ENCODE results near the gene SMG9. TPM values are rescaled to one million over a fixed set of nuclear protein-coding genes. Genes with fewer than 3 reads are reported as not detected.
A peak's percentile ranks its signal among the peaks of the same experiment; 100 is the strongest.

The SMG9 gene
- polyA plus RNA-seq, 1 of the 3 experiments (the other 2 are of a cell fraction) = 24.3 TPM

DNA sequence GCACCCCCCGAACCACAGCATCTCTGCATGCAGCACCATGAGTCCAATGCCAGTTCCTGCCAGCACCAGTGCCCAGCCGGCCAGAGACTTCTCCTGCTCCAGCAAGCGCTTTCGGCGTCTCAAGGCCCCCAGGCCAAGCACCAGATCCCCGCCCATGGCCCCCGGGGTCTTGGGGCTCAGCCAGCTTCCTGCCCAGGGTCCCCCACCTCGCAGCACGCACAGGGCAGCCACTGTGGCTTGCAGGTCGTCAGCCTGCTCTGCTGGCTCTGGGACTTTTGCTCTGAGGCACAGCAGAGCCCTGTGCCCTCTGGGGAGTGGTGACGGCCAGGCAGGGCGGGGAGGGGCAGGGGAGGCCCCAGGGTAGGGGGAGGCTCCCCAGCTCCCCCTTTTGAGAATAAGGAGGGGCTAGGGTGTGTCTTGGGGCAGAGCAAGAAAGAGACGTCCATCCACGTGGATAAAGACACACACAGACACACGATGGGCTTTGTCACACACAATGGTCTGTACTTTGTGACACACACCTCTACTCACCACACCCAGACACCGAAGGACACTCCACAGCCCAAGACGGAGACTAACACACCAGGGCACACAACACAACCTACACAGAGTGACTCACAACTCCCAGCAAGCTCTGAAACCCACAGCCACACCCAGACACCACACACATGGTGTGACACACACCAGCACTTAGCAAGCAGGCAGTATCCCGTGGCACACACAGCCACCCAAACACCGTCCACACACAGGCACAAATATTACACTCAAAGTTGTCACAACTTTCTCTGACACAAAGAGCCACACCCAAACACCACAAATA is 26.2 kb upstream of the SMG9 start, which contains the start of gene KCNN4:
Gene KCNN4, minus strand, starts transcription at position 268 of the 820 bp plus-strand sequence. Its CDS starts 112 bp downstream, at position 156.
- H3K27me3 ChIP-seq (ENCODE audit: insufficient read depth) = no peaks in the 10 kb centered on the region
- peak within 1 kb of the TSS; percentile 51; the same call in 1 of the 2 replicates for H2AFZ ChIP-seq (ENCODE audit: low read depth)
- no peaks in the 10 kb centered on the region for H3K79me2 ChIP-seq (ENCODE audit: insufficient read depth)
- H3K36me3 ChIP-seq (replicated peaks in 1 of 2; ENCODE audit: control insufficient read depth in 1 of 2, insufficient read depth in 2 of 2, low read length in 1 of 2) = no peaks in the 10 kb centered on the region
- no peaks in the 10 kb centered on the region for H4K20me1 ChIP-seq (ENCODE audit: insufficient read depth)
- POLR2A ChIA-PET = no interaction called here
- H3K9me3 ChIP-seq = no peaks in the 10 kb centered on the region
- peaks cover 13% of the 10 kb centered on the region for H3F3A ChIP-seq (replicated peaks; ENCODE audit: insufficient read depth)
- CTCF ChIA-PET = interaction anchor here (0.8 to 7.6 kb wide), 3 partner anchors 14 to 36 kb away, joined by 3 to 62 read pairs (median 9); no protein-coding TSS in a partner anchor
- no peak for TF ChIP-seq RXRA (IDR thresholded peaks at IDR 0.05; ENCODE audit: borderline replicate concordance, low read depth)
- no peak for TF ChIP-seq SIN3A (IDR thresholded peaks at IDR 0.05; ENCODE audit: borderline replicate concordance, low read depth, low read length)
- no peak for TF ChIP-seq TAF1 (IDR thresholded peaks at IDR 0.05; ENCODE audit: borderline replicate concordance, low read depth, low read length)
- TF ChIP-seq NRF1 (IDR thresholded peaks at IDR 0.05; ENCODE audit: low read depth, low read length) = no peak
- TF ChIP-seq RFX5 (IDR thresholded peaks at IDR 0.05; ENCODE audit: low read length) = no peak
- TF ChIP-seq, protein P1, sequence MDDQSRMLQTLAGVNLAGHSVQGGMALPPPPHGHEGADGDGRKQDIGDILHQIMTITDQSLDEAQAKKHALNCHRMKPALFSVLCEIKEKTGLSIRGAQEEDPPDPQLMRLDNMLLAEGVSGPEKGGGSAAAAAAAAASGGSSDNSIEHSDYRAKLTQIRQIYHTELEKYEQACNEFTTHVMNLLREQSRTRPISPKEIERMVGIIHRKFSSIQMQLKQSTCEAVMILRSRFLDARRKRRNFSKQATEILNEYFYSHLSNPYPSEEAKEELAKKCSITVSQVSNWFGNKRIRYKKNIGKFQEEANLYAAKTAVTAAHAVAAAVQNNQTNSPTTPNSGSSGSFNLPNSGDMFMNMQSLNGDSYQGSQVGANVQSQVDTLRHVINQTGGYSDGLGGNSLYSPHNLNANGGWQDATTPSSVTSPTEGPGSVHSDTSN (IDR thresholded peaks at IDR 0.05) = no peak
- no peak for TF ChIP-seq CHD2 (IDR thresholded peaks at IDR 0.05; ENCODE audit: low read length, partially characterized antibody)
- H3K4me1 ChIP-seq (ENCODE audit: control insufficient read depth in 1 of 2, insufficient read depth in 2 of 2, low read depth in 1 of 2, low read length in 1 of 2) = peaks cover 11 to 31% of the 10 kb centered on the region in 2 experiments; a peak in 3 of 4 replicates
- H3K4me2 ChIP-seq = peak within 1 kb of the TSS; percentile 85
- no peak for DNase-seq
- H3K9ac ChIP-seq = peak within 1 kb of the TSS; percentile 52
- H3K9me2 ChIP-seq = no peaks in the 10 kb centered on the region
- peak within 1 kb of the TSS; percentile 16 to 46; a peak in 2 of 4 replicates for H3K4me3 ChIP-seq (ENCODE audit: low read depth in 2 of 2, low read length in 1 of 2)
- no peak within 1 kb of the TSS for H3K27ac ChIP-seq (ENCODE audit: low read depth in 2 of 2, low read length in 1 of 2)
- 37% methylated on average over 16 of the region's 19 CpGs for WGBS (ENCODE audit: low lambda C conversion rate)

DNA sequence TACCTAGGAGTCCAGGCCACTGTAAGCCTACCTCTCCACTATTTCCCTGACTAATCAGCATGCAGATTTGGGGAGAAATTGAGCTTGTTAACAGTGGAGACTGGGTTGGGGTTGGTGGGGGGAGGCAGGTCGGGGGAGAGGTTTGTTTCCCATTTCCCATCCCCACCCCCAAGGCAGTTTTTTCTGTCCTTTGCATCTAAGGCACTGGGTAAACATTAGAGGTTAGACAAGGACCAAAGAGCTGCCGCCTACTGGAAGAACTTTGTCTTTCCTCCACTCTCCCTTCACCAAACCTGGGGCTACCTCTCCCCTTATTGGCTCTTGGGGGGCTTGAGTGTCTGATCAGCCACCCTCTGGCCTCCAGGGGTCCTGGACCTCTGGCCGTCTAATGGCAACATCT is 25.1 kb upstream of the SMG9 start:
- no peak overlapping the region for H3K27ac ChIP-seq (ENCODE audit: low read depth in 2 of 2, low read length in 1 of 2)
- no peak overlapping the region for H2AFZ ChIP-seq (ENCODE audit: low read depth)
- no peak overlapping the region; the same call in 1 of the 2 replicates for H3K9ac ChIP-seq
- 41% methylated on average over 3 of the region's 3 CpGs for WGBS (ENCODE audit: low lambda C conversion rate)
- no peak for TF ChIP-seq RAD21 (IDR thresholded peaks at IDR 0.05; ENCODE audit: low read length)
- TF ChIP-seq SMC3 (IDR thresholded peaks at IDR 0.05; ENCODE audit: low read depth, low read length) = no peak
- TF ChIP-seq, protein P2, sequence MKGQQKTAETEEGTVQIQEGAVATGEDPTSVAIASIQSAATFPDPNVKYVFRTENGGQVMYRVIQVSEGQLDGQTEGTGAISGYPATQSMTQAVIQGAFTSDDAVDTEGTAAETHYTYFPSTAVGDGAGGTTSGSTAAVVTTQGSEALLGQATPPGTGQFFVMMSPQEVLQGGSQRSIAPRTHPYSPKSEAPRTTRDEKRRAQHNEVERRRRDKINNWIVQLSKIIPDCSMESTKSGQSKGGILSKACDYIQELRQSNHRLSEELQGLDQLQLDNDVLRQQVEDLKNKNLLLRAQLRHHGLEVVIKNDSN (IDR thresholded peaks at IDR 0.05; ENCODE audit: borderline replicate concordance, low read depth) = no peak
- no peak for TF ChIP-seq EP300 (IDR thresholded peaks at IDR 0.05; ENCODE audit: borderline replicate concordance in 1 of 2, low read depth in 1 of 2, low read length in 1 of 2)
- TF ChIP-seq YY1 (IDR thresholded peaks at IDR 0.05; ENCODE audit: low read depth) = no peak
- TF ChIP-seq ELF1 (IDR thresholded peaks at IDR 0.05) = no peak
- TF ChIP-seq, protein P3, sequence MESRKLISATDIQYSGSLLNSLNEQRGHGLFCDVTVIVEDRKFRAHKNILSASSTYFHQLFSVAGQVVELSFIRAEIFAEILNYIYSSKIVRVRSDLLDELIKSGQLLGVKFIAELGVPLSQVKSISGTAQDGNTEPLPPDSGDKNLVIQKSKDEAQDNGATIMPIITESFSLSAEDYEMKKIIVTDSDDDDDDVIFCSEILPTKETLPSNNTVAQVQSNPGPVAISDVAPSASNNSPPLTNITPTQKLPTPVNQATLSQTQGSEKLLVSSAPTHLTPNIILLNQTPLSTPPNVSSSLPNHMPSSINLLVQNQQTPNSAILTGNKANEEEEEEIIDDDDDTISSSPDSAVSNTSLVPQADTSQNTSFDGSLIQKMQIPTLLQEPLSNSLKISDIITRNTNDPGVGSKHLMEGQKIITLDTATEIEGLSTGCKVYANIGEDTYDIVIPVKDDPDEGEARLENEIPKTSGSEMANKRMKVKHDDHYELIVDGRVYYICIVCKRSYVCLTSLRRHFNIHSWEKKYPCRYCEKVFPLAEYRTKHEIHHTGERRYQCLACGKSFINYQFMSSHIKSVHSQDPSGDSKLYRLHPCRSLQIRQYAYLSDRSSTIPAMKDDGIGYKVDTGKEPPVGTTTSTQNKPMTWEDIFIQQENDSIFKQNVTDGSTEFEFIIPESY (IDR thresholded peaks at IDR 0.05; ENCODE audit: borderline replicate concordance, low read depth) = no peak
- TF ChIP-seq GABPA (IDR thresholded peaks at IDR 0.05; ENCODE audit: low read depth) = no peak
- TF ChIP-seq FOXM1 (IDR thresholded peaks at IDR 0.05; ENCODE audit: low read depth) = no peak
- TF ChIP-seq RFX5 (IDR thresholded peaks at IDR 0.05; ENCODE audit: low read length) = no peak
- no peaks in the 10 kb centered on the region for H3K27me3 ChIP-seq (ENCODE audit: insufficient read depth)
- no peaks in the 10 kb centered on the region for H4K20me1 ChIP-seq (ENCODE audit: insufficient read depth)
- H3K79me2 ChIP-seq (ENCODE audit: insufficient read depth) = no peaks in the 10 kb centered on the region
- H3F3A ChIP-seq (replicated peaks; ENCODE audit: insufficient read depth) = peaks cover 10% of the 10 kb centered on the region
- H3K4me2 ChIP-seq = peak overlapping the region; percentile 85
- H3K4me1 ChIP-seq (ENCODE audit: control insufficient read depth in 1 of 2, insufficient read depth in 2 of 2, low read depth in 1 of 2, low read length in 1 of 2) = peaks cover 8 to 27% of the 10 kb centered on the region in 2 experiments; a peak in 3 of 4 replicates
- H3K36me3 ChIP-seq (replicated peaks in 1 of 2; ENCODE audit: control insufficient read depth in 1 of 2, insufficient read depth in 2 of 2, low read length in 1 of 2) = no peaks in the 10 kb centered on the region
- peak overlapping the region in 1 of 2 experiments; percentile 46; a peak in 1 of 4 replicates for H3K4me3 ChIP-seq (ENCODE audit: low read depth in 2 of 2, low read length in 1 of 2)
- H3K9me3 ChIP-seq = no peaks in the 10 kb centered on the region
- H3K9me2 ChIP-seq = no peaks in the 10 kb centered on the region
- POLR2A ChIA-PET = no interaction called here
- DNase-seq = no peak
- CTCF ChIA-PET = interaction anchor here (1.1 to 7.6 kb wide), 3 partner anchors 13 to 35 kb away, joined by 3 to 62 read pairs (median 9); no protein-coding TSS in a partner anchor

All from SK-N-SH (cell line).